GM21390 (cell line): ENCODE results near the gene VPS13D.
"Not testable (repeated sequence)": the region's sequence is repeated elsewhere in the genome, so short reads cannot be mapped to it uniquely, and the experiment has no call there.

ENCODE experiments used
- ATAC-seq: cut with Tn5 transposase; IDR thresholded peaks from one replicate; pipeline ENCODE4 v1.9.1; 2021; ENCODE audit not compliant: unreplicated experiment

The VPS13D gene

DNA sequence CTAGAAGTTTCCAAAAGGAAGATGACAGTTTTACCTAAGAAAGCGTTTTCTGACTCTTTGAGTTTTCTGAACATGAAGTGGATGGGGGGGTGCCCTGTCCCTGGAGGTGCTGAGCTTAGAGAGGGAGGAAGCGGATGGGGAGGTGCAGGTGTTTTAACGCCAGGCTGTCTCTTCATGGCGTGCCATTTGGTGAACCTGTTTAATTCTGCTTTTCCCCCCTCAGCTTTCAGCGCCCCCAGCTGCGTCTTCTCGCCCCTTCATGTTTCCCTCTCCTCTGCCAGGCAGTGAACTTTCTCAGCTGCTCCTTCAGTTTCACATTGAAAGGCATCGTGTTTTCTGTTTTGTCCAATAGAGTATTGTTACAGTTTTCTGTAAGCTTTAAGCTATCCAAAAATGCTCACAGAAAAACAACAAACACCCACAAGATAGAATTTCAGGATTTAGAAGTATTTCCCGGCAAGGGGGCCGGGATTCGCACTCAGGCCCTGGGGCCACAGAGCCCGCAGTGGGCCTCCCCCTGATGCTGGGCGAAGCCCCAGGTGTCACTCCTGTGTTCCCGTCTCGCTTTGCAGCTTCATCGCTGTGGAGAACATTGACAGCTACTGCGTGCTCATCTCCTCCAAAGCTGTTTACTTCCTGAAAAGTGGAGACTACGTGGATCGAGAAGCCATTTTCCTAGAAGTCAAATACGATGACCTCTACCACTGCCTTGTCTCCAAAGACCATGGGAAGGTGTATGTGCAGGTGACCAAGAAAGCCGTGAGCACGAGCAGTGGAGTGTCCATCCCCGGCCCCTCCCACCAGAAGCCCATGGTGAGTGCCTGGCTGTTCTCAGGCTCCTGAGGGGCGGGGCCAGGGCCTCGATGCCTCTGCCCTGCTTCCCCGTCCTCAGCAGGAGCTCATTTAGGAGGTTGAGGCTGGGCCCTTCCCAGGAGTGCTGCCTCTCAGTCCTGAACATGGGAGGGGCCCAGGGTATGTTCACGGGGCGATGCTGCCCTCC, 276.8 kb downstream of the VPS13D start:
- no peak for ATAC-seq

DNA sequence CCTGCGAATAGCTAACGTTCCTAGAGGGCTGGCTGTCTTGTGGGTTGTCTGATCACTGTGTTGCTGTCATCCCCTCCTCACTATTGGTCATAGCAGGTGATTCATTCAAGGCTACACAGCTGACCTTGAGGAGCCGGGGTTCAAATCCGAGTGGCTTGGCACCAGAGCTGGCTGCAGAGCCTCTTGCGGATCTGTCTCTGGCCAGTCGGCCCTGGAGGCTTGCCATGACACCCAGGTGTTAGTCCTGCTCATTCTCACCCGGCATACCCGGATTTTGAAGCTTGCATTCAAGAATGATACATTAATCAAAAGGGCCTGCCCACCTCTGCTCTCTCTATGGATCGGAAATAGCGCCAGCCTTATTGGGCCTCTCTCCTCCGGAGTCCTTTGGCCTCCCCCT, 277.8 kb downstream of the VPS13D start:
- ATAC-seq = no peak

DNA sequence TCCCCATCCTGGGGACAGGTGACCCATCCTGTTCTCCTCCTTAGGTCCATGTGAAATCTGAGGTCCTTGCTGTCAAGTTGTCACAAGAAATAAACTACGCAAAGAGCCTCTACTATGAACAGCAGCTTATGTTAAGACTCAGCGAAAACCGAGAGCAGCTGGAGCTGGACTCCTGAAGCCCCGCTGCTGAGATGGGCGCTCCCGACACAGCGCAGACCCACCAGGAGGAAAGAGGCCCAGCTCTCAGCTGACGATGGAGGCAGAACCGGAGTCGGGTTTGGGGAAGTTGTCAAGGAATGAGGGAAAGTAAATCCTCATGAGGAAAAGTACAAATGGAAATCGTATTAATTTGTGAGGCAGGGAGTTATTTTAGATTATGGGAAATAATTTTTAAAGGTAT, 279.0 kb downstream of the VPS13D start:
- no peak for ATAC-seq

DNA sequence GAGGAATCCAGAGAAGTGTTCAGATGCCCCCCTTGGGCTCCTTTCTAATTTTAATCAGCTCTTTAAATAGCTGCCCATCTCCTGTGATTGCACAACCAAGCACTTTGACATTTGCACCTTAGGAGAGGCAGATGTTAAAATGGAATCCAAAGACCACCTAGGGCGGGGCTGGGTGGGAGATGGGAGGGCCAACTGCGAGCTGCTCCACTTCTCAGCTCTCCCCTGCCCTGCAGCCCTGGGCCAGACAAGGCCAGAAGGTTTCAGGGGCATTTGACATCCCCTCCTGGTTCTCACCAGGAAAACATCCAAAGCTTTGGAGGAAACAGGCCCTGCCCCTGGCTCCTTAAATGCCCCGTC, 281.3 kb downstream of the VPS13D start:
- ATAC-seq = no peak

DNA sequence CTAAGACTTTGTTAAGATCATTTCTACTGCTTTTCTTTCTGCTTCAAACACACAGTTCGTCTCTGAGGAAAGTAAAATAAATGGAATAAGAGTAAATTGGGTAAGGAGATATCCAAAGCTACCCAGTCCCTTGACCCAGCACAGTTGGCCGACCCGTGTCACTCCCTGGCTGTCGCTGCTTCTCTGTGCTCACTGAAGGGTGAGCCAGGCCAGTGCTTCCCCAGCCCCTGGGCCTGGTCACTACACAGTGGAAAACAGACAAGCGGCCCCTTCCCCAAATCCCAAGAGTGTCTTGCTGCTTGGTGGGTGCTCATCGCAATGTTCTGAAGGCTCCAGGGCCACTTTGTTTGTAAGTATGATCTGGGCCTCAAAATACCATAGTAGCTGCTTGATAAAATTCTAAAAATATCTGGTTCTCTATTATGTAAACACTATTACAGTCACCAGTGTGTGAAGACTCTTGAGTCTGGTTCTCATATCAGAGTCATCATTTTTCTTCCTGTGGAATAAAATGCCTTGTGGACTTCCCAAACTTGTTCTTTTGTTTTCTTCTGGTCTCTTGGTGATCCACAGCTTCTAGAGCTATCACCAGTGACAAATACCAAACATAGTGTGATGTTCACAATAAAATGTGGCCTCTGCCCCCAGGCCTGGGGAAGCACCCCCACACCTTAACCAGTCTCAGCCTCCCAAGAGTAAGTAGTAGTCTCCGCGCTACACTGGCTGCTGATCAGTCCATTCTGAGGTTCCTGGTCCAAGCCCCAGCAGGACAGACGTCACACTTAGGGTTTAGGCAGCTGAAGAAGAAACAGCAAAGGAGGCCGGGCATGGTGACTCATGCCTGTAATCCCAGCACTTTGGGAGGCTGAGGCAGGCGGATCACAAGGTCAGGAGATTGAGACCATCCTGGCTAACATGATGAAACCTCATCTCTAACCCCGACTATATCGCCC, 282.0 kb downstream of the VPS13D start:
- ATAC-seq = no peak

DNA sequence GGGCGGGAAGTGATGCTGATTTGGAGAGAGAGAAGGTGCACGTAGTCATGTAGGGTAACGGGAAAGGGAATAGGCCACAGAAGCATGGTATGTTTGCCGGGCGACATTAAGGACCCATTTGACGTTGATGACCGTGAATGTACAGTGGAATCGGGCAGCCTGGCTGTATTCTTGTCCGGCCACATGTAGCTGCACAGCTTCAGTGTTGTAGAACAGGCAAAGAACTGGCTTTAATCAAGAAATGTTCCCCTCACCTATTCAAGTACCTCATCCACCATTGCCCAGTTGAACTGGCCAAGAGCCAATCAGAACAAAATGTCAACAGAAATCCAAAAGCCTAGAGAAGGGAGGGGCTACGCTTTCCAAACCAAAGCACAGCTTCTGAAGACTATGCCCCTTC, 283.4 kb downstream of the VPS13D start:
- ATAC-seq = no peak

DNA sequence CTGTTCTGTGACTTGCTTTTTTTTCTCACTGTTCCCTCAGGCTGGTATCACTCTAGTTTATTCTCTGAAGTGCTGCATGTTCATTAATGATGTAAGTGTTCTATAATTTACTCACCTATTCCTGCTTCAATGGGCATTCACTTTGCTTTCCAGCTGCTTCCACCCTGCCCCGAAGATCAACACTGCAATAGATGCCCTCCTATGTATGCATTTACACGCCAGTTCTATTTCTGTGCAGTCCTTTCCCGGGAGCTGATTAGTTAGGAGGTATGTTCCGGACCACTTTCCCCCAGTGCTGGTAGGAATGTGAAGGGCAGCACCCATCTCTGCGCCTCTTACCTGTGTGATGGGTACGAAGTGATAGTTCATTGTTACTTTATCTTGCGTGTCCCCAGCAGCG, 284.8 kb downstream of the VPS13D start:
- no peak for ATAC-seq

DNA sequence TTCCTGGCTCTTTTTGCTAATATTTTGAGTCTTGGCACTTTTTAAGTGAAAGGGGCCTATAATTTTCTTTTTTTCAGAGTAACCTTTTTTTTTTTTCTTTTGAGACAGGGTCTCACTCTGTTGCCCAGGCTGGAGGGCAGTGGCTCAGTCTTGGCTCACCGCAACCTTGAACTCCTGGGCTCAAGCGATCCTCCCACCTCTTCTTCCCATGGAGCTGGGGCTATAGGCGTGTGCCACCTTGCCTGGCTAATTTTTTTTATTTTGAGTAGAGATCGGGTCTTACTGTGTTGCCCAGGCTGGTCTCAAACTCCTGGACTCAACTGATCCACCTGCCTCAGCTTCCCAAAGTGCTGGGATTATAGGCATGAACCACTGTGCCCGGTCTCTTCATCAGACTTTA, 285.4 kb downstream of the VPS13D start:
- no peak for ATAC-seq

DNA sequence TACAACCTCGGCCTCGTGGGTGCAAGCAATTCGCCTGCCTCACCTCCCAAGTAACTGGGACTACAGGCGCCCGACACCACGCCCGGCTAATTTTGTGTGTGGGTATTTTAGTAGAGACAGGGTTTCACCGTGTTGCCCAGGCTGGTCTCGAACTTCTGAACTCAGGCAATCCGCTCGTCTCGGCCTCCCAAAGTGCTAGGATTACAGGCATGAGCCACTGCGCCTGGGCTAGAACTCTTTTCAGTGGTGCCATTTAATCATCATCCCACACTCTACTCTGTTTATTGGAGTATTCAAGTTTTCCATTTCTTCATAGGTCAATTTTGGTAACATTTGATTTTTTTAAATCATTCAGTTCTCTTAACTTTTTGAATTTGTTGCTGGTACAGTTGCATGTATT, 286.9 kb downstream of the VPS13D start:
- no peak for ATAC-seq

DNA sequence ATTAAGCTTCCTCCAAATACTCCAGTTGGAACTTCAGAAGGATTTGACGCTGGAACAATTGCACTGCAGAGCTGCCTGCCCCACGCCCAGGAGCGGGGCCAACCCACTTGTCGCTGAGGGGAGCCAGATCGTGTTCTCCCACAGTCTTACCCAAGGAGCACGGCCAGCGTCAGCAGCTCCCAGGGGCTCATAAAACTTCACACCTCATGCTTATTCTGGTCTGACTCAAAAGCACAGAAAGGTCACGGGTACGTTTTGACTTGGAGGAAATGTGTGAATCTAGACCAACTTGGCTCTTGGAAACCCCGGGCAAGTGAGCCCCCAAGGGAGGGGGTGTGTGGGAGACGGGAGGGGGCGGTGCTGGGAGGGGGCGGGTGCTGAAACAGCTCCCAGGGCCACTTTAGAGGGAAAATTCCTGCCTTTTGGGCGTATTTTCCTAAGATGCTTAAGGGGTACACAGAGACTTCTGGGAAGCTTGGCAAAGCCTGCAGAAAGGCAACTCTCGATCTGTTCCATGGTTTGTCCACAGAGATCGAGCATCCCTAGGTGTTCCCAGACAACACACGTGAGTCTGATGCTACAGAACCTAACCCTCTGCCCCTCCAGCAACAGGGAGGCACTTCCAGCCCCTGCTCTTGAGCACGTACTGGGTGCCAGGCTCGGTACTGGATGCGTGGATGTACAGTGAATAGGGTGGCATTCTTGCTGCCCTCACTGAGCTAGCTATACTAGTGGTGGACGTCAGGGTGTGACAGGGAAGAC, 289.3 kb downstream of the VPS13D start:
- no peak for ATAC-seq

DNA sequence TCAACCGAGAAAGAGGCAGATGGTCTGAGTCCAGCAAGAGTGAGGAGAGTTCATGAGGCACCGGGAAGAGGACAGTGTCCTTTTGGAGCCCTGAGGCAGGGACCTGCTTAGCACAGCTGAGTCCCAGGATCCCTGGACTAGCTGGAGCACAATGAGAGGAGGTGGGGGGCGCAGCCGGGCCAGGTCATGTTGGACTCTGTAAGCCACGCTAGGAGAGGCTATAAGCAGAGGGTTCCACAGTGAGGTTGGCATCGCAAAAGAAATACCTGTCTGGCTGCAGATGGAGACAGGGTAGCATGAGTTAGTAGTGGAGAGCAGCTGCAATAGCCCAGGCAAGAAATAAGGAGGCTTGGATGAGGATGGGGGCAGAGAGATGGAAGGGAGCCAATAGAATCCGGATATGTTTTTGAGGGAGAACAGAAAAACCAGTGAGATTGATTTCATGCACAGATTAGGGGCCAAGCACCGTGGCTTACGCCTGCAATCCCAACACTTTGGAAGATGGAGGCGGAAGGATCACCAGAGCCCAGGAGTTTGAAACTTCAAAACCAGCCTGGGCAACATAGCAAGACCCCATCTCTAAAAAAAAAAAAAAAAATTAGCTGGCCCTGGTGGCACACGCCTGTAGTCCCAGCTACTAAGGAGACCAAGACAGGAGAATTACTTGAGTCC, 290.0 kb downstream of the VPS13D start:
- ATAC-seq = no peak

DNA sequence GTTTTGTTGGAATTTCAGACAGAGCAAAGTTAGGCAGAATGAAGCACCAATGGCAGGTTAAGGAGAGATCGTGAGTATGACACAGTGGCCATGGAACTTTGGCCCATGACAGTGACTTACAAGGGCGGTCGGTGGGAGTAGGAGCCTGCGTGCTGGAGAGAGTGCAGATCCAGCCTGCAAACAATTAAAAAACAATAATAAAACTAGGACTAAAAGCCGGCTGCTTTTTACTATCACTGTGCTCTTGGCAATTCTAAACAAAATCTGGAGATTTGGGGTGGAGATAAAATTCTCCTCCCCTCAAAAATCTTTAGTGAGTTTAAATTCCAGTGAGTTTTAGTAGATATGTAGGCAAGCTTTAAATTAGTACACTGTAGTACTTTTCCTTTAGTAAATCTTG, 291.3 kb downstream of the VPS13D start:
- ATAC-seq = no peak

DNA sequence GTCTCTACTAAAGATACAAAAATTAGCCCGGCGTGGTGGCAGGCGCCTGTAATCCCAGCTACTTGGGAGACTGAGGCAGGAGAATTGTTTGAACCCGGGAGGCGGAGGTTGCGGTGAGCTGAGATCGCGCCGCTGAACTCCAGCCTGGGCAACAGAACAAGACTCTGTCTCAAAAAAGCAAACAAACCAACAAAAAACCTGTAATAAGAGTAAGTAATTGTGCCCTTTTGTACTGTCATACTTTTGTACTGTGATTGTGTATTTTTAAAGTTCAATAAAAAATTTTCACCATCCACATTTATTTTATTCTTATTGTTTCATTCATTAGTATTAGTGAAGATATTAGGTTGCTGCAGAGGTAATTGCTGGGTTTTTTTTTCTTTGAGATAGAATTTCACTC, 292.9 kb downstream of the VPS13D start:
- ATAC-seq = not testable (repeated sequence)

DNA sequence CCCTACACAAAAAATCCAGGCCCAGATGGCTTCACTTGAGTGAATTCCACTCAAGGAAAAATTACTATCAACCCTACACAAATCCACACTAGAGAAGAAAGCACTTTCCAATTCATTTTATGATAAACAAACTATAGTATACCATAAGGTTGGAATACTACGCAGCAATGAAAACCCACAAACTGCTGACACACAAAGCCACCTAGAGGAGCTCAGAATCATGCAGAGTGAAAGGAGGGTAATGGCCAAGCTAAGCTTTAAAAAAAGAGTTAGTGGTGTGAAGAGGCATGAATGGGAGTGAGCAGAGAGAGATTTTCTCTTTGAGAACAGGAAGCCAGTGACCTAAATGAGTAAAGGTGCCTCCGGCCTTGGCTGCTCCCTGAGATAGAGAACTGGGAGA, 294.4 kb downstream of the VPS13D start:
- ATAC-seq = no peak

DNA sequence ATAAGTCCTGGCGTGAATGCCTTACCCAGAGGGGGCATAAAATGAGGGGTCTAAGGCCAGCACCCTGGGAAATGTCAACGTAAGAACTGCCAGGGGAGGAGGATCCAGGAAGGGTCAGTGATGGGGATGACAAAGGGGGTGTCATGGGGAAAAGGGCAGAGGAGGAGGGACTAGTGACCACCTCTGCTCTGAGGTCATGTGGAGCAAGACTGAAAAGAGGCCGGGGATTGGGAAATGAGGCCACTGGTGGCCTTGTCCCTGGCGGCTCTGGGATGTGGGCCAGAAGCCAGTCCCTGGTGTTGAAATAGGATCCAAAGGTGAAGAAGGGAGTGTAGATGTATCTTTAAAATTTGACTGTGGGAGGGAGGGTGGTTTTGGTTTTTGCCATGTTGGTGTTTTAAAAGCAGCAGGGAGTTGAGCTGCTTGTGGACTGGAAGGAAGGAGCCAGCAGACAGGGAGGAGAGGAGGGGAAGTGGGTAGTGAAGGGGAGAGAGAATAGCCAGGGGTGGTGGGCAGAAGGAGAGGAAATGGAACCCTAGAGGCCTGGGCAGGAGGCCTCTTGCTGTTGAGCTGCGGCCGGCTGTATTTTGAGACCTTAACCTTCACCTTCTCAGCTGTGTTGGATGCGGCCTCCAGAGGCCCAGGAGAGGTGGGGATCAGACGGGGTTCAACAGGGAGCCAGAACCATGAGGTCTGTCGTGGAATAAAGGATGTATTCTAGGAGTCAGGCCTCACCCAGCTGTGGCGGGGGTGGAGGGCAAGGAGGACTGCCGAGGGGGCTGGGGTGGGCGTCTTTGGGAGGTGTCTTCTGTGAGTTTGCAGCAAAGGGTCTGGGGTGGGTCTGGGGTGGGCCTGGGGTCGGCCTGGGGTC, 295.7 kb downstream of the VPS13D start:
- no peak for ATAC-seq

DNA sequence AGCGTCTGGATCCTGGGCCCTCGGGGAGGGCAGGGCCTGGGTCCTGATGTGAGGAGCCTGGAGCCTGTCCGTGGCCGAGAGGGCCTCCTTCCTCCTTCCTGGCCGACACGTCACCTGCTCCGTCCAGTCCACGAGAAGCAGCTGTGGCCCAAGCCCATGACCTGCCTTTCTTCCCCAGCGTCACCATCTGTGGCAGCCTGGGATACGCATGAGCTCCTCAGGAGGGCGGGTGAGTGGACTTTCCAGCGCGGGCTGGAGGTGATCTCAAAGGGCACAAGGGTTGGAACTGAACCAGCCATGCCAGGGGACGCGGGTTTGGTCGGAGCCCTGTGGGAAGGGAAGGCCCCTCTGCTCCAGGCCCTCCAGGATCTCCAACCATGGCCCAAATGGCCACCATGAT, 297.7 kb downstream of the VPS13D start:
- ATAC-seq = no peak

DNA sequence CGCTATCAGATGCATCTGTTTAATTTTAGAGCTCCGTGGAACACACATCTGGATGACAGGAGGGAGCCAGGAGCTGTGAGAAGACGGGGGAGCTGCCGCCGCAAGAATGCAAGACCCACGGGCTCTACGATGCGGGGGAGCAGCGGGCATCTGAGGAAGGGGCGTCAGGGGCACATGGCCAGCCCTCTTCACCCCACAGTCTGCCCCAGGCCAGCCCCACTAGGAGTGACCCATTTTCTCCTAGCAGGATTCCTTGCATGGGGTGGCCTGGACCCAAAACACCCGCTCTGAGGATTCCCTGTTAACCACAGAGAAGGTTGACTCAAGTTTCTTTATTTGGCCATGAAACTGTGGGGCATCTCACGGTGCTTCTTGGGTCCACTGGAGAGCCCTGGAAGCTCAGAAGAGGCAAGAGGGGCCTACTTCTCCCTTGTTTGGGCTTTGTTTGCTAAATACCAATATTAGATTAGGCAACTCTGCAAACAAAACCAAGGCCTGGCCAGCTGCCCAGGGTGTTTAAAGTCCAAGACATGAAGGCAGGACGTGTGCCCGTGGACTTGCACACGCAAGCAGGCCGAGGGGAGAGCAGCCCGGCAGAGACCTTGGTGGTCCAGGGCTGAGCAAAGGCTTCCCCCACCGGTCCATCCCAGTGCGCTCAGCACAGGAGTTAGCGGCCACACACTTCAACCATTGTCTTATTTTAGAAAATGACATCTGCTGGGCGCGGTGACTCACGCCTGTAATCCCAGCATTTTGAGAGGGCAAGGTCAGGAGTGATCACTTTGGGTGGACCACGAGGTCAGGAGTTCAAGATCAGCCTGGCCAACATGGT, 298.4 kb downstream of the VPS13D start:
- no peak for ATAC-seq

DNA sequence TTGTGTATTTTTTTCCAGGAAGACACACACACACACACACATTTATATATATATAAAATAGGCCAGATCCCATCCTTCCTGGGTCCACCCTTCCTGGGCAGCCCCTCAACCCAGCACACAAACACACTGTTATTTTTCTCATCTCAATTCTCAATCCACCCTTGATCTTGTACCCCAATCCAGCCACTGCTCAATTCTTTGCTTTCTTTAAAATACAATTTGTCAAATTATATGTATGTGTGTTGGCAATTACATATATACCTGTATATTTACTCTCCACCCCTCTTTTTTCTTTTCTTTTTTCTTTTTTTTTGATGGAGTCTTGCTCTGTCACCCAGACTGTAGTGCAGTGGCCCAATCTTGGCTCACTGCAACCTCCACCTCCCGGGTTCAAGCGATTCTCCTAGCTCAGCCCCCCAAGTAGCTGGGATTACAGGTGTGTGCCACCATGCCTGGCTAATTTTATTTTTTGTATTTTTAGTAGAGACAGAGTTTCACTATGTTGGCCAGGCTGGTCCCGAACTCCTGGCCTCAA, 299.9 kb downstream of the VPS13D start:
- ATAC-seq = no peak
